HCT116 (cell line): ENCODE measurements around the gene ELN. TPM values are rescaled to one million over a fixed set of nuclear protein-coding genes. Genes with fewer than 3 reads are reported as not detected.

Experiments used
- ATAC-seq: fragments of 200-7000 bp; cut with Tn5 transposase; 2 replicates; pipeline ENCODE4 v1.9.1; 2020; ENCODE audit warnings: mild to moderate bottlenecking, moderate library complexity
- BruUV-seq: library from RNA; stranded (reverse); fragments of 400-500 nt; replicated peaks from 2 replicates; lab custom pipeline; 2021; lab: Mats Ljungman, UMichigan
- CTCF ChIA-PET: fragments of 300-600 bp; sonication (Branson Sonifier 250); formaldehyde crosslinking; loops from one replicate; lab custom pipeline; 2021; ENCODE audit warnings: antibody characterized with exemption; lab: Charles Lee
- POLR2A ChIA-PET: fragments of 300-600, 350-600 bp; sonication (Branson Sonifier 250); formaldehyde crosslinking; loops from one replicate; lab custom pipeline; 2021; ENCODE audit warnings: antibody characterized with exemption; lab: Charles Lee
- RAD21 ChIA-PET, 2 experiments: fragments of 300-600 bp; sonication (Branson Sonifier 250); formaldehyde crosslinking; loops; one replicate each; lab custom pipeline; 2023; ENCODE audit warnings: low total read pairs in 2 of 2; ENCODE audit not compliant: uncharacterized antibody in 2 of 2, unreplicated experiment in 2 of 2, low non-redundant PET in 1 of 2; lab: Charles Lee
- DNase-seq: peaks from one replicate; pipeline ENCODE4 v3.0.0-alpha.2; 2010; ENCODE audit warnings: low read depth, low spot score
- H2AFZ ChIP-seq: fragments of 200-600 bp; shearing (Covaris generic), sonication (generic); 2 replicates; pipeline ENCODE4 v1.6.1; 2017; ENCODE audit warnings: low read depth, mixed run types, mixed read lengths, antibody characterized with exemption, low read length; ENCODE audit not compliant: poor library complexity, severe bottlenecking
- H3K27ac ChIP-seq: 2 replicates; pipeline ENCODE4 v1.5.1; 2012; ENCODE audit warnings: low read depth, low read length
- H3K27me3 ChIP-seq: fragments of 200-600 bp; sonication (generic); 2 replicates; pipeline ENCODE4 v1.6.1; 2016; ENCODE audit warnings: mixed run types, low read length, mixed read lengths; ENCODE audit not compliant: insufficient read depth
- H3K36me3 ChIP-seq, 2 experiments: fragments of 200-500 bp in 1 of 2; fragments of 200-600 bp in 1 of 2; sonication (Bioruptor generic) in 1 of 2; sonication (generic) in 1 of 2; 2 replicates each; pipeline versions ENCODE4 v1.5.1 to v1.6.1; 2014 to 2016; ENCODE audit warnings: low read length in 2 of 2, inconsistent platforms in 1 of 2, mixed read lengths in 1 of 2, mixed run types in 1 of 2; ENCODE audit not compliant: insufficient read depth in 2 of 2, control insufficient read depth in 1 of 2
- H3K4me1 ChIP-seq, 2 experiments: fragments of 200-600 bp in 1 of 2; sonication (generic) in 1 of 2; 2 replicates each; pipeline versions ENCODE4 v1.5.1 to v1.6.1; 2012 to 2017; ENCODE audit warnings: low read length in 2 of 2, inconsistent platforms in 1 of 2, mild to moderate bottlenecking in 1 of 2, mixed read lengths in 1 of 2, mixed run types in 1 of 2, moderate library complexity in 1 of 2; ENCODE audit not compliant: insufficient read depth in 2 of 2, control insufficient read depth in 1 of 2
- H3K4me2 ChIP-seq: fragments of 200-600 bp; sonication (generic); 2 replicates; pipeline ENCODE4 v1.6.1; 2017; ENCODE audit warnings: mixed run types, low read length, mixed read lengths
- H3K4me3 ChIP-seq, 2 experiments: fragments of 200-600 bp in 1 of 2; sonication (generic) in 1 of 2; replicated peaks in 1 of 2; 2 replicates each; pipeline ENCODE4 v1.5.1; 2011 to 2016; ENCODE audit warnings: low read length in 2 of 2, control low read depth in 1 of 2, low read depth in 1 of 2, mild to moderate bottlenecking in 1 of 2, mixed read lengths in 1 of 2, mixed run types in 1 of 2
- H3K79me2 ChIP-seq: fragments of 200-600 bp; sonication (generic); 2 replicates; pipeline ENCODE4 v1.6.1; 2017; ENCODE audit warnings: mild to moderate bottlenecking, mixed run types, low read length, moderate library complexity, mixed read lengths; ENCODE audit not compliant: insufficient read depth
- H3K9ac ChIP-seq: fragments of 200-600 bp; sonication (generic); 2 replicates; pipeline ENCODE4 v1.6.1; 2016; ENCODE audit warnings: low read length, mixed read lengths
- H3K9me2 ChIP-seq: fragments of 200-600 bp; sonication (generic), shearing (Covaris generic); 2 replicates; pipeline ENCODE4 v1.6.1; 2017; ENCODE audit warnings: mixed run types, mild to moderate bottlenecking, moderate library complexity; ENCODE audit not compliant: insufficient read depth
- H3K9me3 ChIP-seq, 2 experiments: fragments of 200-500 bp in 1 of 2; fragments of 200-600 bp in 1 of 2; sonication (Bioruptor generic) in 1 of 2; sonication (generic) in 1 of 2; 2 replicates each; pipeline ENCODE4 v1.6.1; 2014 to 2017; ENCODE audit warnings: low read length in 2 of 2, mixed read lengths in 2 of 2, inconsistent platforms in 1 of 2, low read depth in 1 of 2, mild to moderate bottlenecking in 1 of 2, mixed run types in 1 of 2, moderate library complexity in 1 of 2; ENCODE audit not compliant: control insufficient read depth in 1 of 2, insufficient read depth in 1 of 2
- H4K20me1 ChIP-seq: fragments of 200-600 bp; sonication (generic), shearing (Covaris generic); 2 replicates; pipeline ENCODE4 v1.6.1; 2017; ENCODE audit warnings: mixed run types, mild to moderate bottlenecking, moderate library complexity; ENCODE audit not compliant: insufficient read depth
- ATF3 ChIP-seq: IDR thresholded peaks from 2 replicates; pipeline ENCODE4 v1.6.1; 2012
- CBX3 ChIP-seq: IDR thresholded peaks from 2 replicates; pipeline ENCODE4 v1.6.1; 2012; ENCODE audit warnings: low read depth
- CEBPB ChIP-seq: IDR thresholded peaks from 2 replicates; pipeline ENCODE4 v1.6.1; 2012; ENCODE audit warnings: low read depth
- CTCF ChIP-seq, 3 experiments: fragments of 200-600 bp in 1 of 3; sonication (generic) in 1 of 3; IDR thresholded peaks in 2 of 3; conservative IDR thresholded peaks in 1 of 3; 2 replicates each; pipeline ENCODE4 v1.5.1; 2012 to 2017; ENCODE audit warnings: low read depth in 2 of 3, low read length in 2 of 3, antibody characterized with exemption in 1 of 3, borderline replicate concordance in 1 of 3, control low read depth in 1 of 3, mild to moderate bottlenecking in 1 of 3, mixed read lengths in 1 of 3, mixed run types in 1 of 3, moderate library complexity in 1 of 3; ENCODE audit not compliant: insufficient read depth in 1 of 3
- EGR1 ChIP-seq: IDR thresholded peaks from 2 replicates; pipeline ENCODE4 v1.6.1; 2012; ENCODE audit warnings: low read depth
- ELF1 ChIP-seq: IDR thresholded peaks from 2 replicates; pipeline ENCODE4 v1.6.1; 2012; ENCODE audit warnings: low read depth, borderline replicate concordance
- EZH2 ChIP-seq: fragments of 200-600 bp; sonication (generic); IDR thresholded peaks from 2 replicates; pipeline ENCODE4 v1.6.1; 2017; ENCODE audit warnings: antibody characterized with exemption, mixed run types
- EZH2phosphoT487 ChIP-seq: fragments of 200-600 bp; IDR thresholded peaks from 2 replicates; pipeline ENCODE4 v1.6.1; 2018; ENCODE audit warnings: antibody characterized with exemption, borderline replicate concordance
- FOSL1 ChIP-seq: IDR thresholded peaks from 2 replicates; pipeline ENCODE4 v1.6.1; 2012; ENCODE audit warnings: low read depth
- JUND ChIP-seq: IDR thresholded peaks from 2 replicates; pipeline ENCODE4 v1.6.1; 2012
- MAX ChIP-seq: IDR thresholded peaks from 2 replicates; pipeline ENCODE4 v1.6.1; 2012
- POLR2A ChIP-seq: IDR thresholded peaks from 2 replicates; pipeline ENCODE4 v1.7.0; 2011; ENCODE audit warnings: borderline replicate concordance; ENCODE audit not compliant: insufficient read depth, insufficient read length; ENCODE audit errors: extremely low read depth
- POLR2AphosphoS5 ChIP-seq: IDR thresholded peaks from 2 replicates; pipeline ENCODE4 v1.6.1; 2011; ENCODE audit warnings: mild to moderate bottlenecking, low read depth, low read length, moderate library complexity
- REST ChIP-seq: IDR thresholded peaks from 2 replicates; pipeline ENCODE4 v1.6.1; 2012; ENCODE audit warnings: low read depth
- SP1 ChIP-seq: IDR thresholded peaks from 2 replicates; pipeline ENCODE4 v1.6.1; 2012; ENCODE audit warnings: low read depth
- SRF ChIP-seq: IDR thresholded peaks from 2 replicates; pipeline ENCODE4 v1.6.1; 2012; ENCODE audit warnings: low read depth
- YY1 ChIP-seq: IDR thresholded peaks from 2 replicates; pipeline ENCODE4 v1.6.1; 2011; ENCODE audit warnings: low read length, low read depth, moderate library complexity, mild to moderate bottlenecking; ENCODE audit not compliant: insufficient replicate concordance; ENCODE audit errors: extremely low read depth
- ZBTB33 ChIP-seq: IDR thresholded peaks from 2 replicates; pipeline ENCODE4 v1.6.1; 2011; ENCODE audit warnings: mild to moderate bottlenecking, low read length, moderate library complexity; ENCODE audit not compliant: insufficient replicate concordance; ENCODE audit errors: extremely low read depth
- ZFX ChIP-seq: fragments of 450-650 bp; IDR thresholded peaks from 2 replicates; pipeline ENCODE4 v1.6.1; 2017
- ZNF274 ChIP-seq: fragments of 200-500 bp; sonication (Bioruptor generic); IDR thresholded peaks from 2 replicates; pipeline ENCODE4 v1.6.1; 2014; ENCODE audit warnings: mild to moderate bottlenecking, low read depth, low read length, inconsistent platforms
- intact Hi-C: fragments of 100-400 bp; cut with micrococcal nuclease; formaldehyde crosslinking; loops from 2 replicates; pipeline ENCODE4 v1.10.0; 2022
- total RNA-seq: library from RNA; stranded (reverse); gene quantifications from one replicate; pipeline ENCODE4 v1.2.1, GENCODE V29; 2021; ENCODE audit not compliant: unreplicated experiment

The ELN gene
- total RNA-seq, 1 experiment from 2014 or later, result 0.17 TPM

- H3K27ac ChIP-seq, result peak overlapping the region; percentile 85
- H3K36me3 ChIP-seq, result no peaks in the 10 kb centered on the region
- H3K79me2 ChIP-seq, result no peaks in the 10 kb centered on the region
- intact Hi-C loops, result no loop called here
- no peaks in the 10 kb centered on the region for H3K27me3 ChIP-seq
- peak; percentile 90 for ATAC-seq
- no TSS peak for BruUV-seq
- H3K9ac ChIP-seq, result peak overlapping the region; percentile 73
- no peaks in the 10 kb centered on the region for H4K20me1 ChIP-seq
- H3K4me2 ChIP-seq, result peak overlapping the region; percentile 96
- DNase-seq, result peak; percentile 58
- ChIA-PET CTCF (interaction anchor here (2.0 kb wide), 1 partner anchor 23 kb away, joined by 4 read pairs; no protein-coding TSS in a partner anchor), RAD21 (no interaction called here), POLR2A (interaction anchor here (0.8 to 1.6 kb wide), 2 partner anchors 13 to 24 kb away, joined by 3 to 4 read pairs; no protein-coding TSS in a partner anchor)
- H3K4me3 ChIP-seq, result peak overlapping the region; percentile 70 to 82
- H2AFZ ChIP-seq, result peak overlapping the region; percentile 31
- no peaks in the 10 kb centered on the region for H3K9me3 ChIP-seq
- no peaks in the 10 kb centered on the region for H3K9me2 ChIP-seq
- H3K4me1 ChIP-seq, result peaks cover 34 to 36% of the 10 kb centered on the region in 2 experiments
- TF ChIP-seq POLR2A (peak; percentile 41), ZFX (peak; percentile 50; the same call in 1 of the 2 replicates), JUND (peak; percentile 90), SP1 (peak; percentile 73; the same call in 1 of the 2 replicates), EGR1 (peak; percentile 64; the same call in 1 of the 2 replicates), FOSL1 (peak; percentile 81), ZNF274 (no peak), CEBPB (no peak), MAX (peak; percentile 76), YY1 (peak; percentile 87), ZBTB33 (peak; percentile 23), ATF3 (no peak), EZH2 (no peak), CBX3 (0 out of 2 replicates have a peak, but pooled peaks have one; percentile 20), SRF (no peak), POLR2AphosphoS5 (peak; percentile 96), REST (no peak), CTCF (IDR thresholded peaks at IDR 0.05 in 2 of 3, conservative IDR thresholded peaks at IDR 0.05 in 1 of 3; ENCODE audit: borderline replicate concordance in 1 of 3, insufficient read depth in 1 of 3, low read depth in 2 of 3, low read length in 2 of 3) (no peak), EZH2phosphoT487 (no peak), ELF1 (no peak)
Measured at GRCh38 chr7:74002474-74003017, 25.4 kb upstream of the ELN start.
